CD4-positive, alpha-beta memory T cell (primary cell): Measurements from ENCODE around the gene RBM39. TPM values are rescaled to one million over a fixed set of nuclear protein-coding genes. Genes with fewer than 3 reads are reported as not detected.
A peak's percentile ranks its signal among the peaks of the same experiment; 100 is the strongest.

Experiments used
- CTCF ChIA-PET: fragments of 350-600 bp; sonication (Branson Sonifier 250); formaldehyde crosslinking; loops from one replicate; lab custom pipeline; 2021; ENCODE audit warnings: inconsistent platforms; ENCODE audit not compliant: partially characterized antibody; lab: Charles Lee
- POLR2A ChIA-PET: fragments of 350-600 bp; sonication (Branson Sonifier 250); formaldehyde crosslinking; loops from one replicate; lab custom pipeline; 2021; ENCODE audit not compliant: partially characterized antibody; lab: Charles Lee
- DNase-seq, 5 donors: peaks; one replicate each; pipeline versions ENCODE4 v3.0.0 to v3.0.0-alpha.2; 2020 to 2022; ENCODE audit warnings: mixed read lengths in 1 of 5
- H3K27ac ChIP-seq: one replicate; pipeline ENCODE4 v1.7.0; 2013; ENCODE audit warnings: low read depth, low read length
- H3K27me3 ChIP-seq: 2 replicates; pipeline ENCODE4 v1.7.0; 2013; ENCODE audit warnings: mild to moderate bottlenecking, low read length, moderate library complexity; ENCODE audit not compliant: insufficient read depth
- H3K36me3 ChIP-seq: 2 replicates; pipeline ENCODE4 v1.7.0; 2013; ENCODE audit warnings: mild to moderate bottlenecking, low read length, moderate library complexity; ENCODE audit not compliant: insufficient read depth
- H3K4me1 ChIP-seq: 2 replicates; pipeline ENCODE4 v1.7.0; 2013; ENCODE audit warnings: mild to moderate bottlenecking, low read length, moderate library complexity; ENCODE audit not compliant: insufficient read depth
- H3K4me3 ChIP-seq, 2 donors: one replicate each; pipeline ENCODE4 v1.7.0; 2013; ENCODE audit warnings: low read length in 2 of 2, mild to moderate bottlenecking in 1 of 2
- H3K9me3 ChIP-seq, 2 donors: one replicate each; pipeline ENCODE4 v1.7.0; 2013; ENCODE audit warnings: low read length in 2 of 2, control low read depth in 1 of 2; ENCODE audit not compliant: control insufficient read depth in 1 of 2
- H3K27ac Mint-ChIP-seq, 7 donors: one replicate each; pipeline ENCODE4 v1.8.0; 2020 to 2021; ENCODE audit warnings: mixed read lengths in 7 of 7, mild to moderate bottlenecking in 6 of 7, inconsistent platforms in 3 of 7, moderate library complexity in 3 of 7
- H3K27me3 Mint-ChIP-seq, 2 donors: one replicate each; pipeline ENCODE4 v1.8.0; 2020 to 2021; ENCODE audit warnings: mixed read lengths in 2 of 2
- H3K36me3 Mint-ChIP-seq, 2 donors: one replicate each; pipeline ENCODE4 v1.8.0; 2020 to 2021; ENCODE audit warnings: mixed read lengths in 2 of 2, inconsistent platforms in 1 of 2, mild to moderate bottlenecking in 1 of 2
- H3K4me1 Mint-ChIP-seq, 4 donors: one replicate each; pipeline ENCODE4 v1.8.0; 2020 to 2021; ENCODE audit warnings: mixed read lengths in 4 of 4, mild to moderate bottlenecking in 1 of 4
- H3K4me3 Mint-ChIP-seq, 8 donors: one replicate each; pipeline ENCODE4 v1.8.0; 2020 to 2021; ENCODE audit warnings: mixed read lengths in 8 of 8, mild to moderate bottlenecking in 7 of 8, moderate library complexity in 6 of 8, inconsistent platforms in 3 of 8
- H3K9me3 Mint-ChIP-seq, 8 donors: one replicate each; pipeline ENCODE4 v1.8.0; 2020 to 2021; ENCODE audit warnings: mixed read lengths in 8 of 8, mild to moderate bottlenecking in 5 of 8, inconsistent platforms in 3 of 8, moderate library complexity in 1 of 8
- intact Hi-C: fragments of 100-400 bp; cut with micrococcal nuclease; formaldehyde crosslinking; loops from one replicate; pipeline ENCODE4 v1.15.1; 2023
- polyA plus RNA-seq, 2 donors: library from polyadenylated mRNA; unstranded; fragments of 300-500 nt; fragmentation: Illumina TruSeq; gene quantifications; one replicate each; pipeline ENCODE4 v1.2.3, GENCODE V29; 2021
- total RNA-seq, 2 experiments: library from RNA; stranded (reverse); gene quantifications; one replicate each; pipeline ENCODE4 v1.2.3, GENCODE V29; 2021

Gene RBM39
- total and polyA plus RNA-seq, 4 experiments from 2014 or later, result 76.7 to 665 (median 392) TPM

- no peaks in the 10 kb centered on the region for H3K9me3 ChIP-seq
- Mint-ChIP-seq H3K27me3 (peaks cover 0 to 3% of the 10 kb centered on the region in 2 donors), H3K36me3 (peaks cover 31 to 45% of the 10 kb centered on the region in 2 donors), H3K27ac (peak overlapping the region; percentile 98 to 100 (median 100)), H3K9me3 (peaks cover 0 to 6% (median 0%) of the 10 kb centered on the region in 8 donors), H3K4me1 (peaks cover 29 to 58% (median 40%) of the 10 kb centered on the region in 4 donors), H3K4me3 (peak overlapping the region; percentile 98 to 100 (median 99))
- peak overlapping the region; percentile 52 to 78 for H3K4me3 ChIP-seq
- ChIA-PET CTCF (interaction anchor here (0.8 to 4.9 kb wide), 12 partner anchors 13 to 280 kb away, joined by 3 to 63 read pairs (median 4); partner anchors contain the start of genes PHF20, SCAND1 and SPAG4), POLR2A (interaction anchor here (0.6 to 12.3 kb wide), 53 partner anchors 9 to 1750 kb away, joined by 3 to 1007 read pairs (median 8); partner anchors contain the start of genes CEP250, CPNE1, DYNLRB1 and ERGIC3)
- H3K4me1 ChIP-seq, result peaks cover 50% of the 10 kb centered on the region
- peak overlapping the region; percentile 100 for H3K27ac ChIP-seq
- DNase-seq, result peak in 3 of 5 donors; percentile 43 to 49 (median 45)
- peaks cover 24% of the 10 kb centered on the region for H3K36me3 ChIP-seq
- no peaks in the 10 kb centered on the region for H3K27me3 ChIP-seq
- intact Hi-C loops, result loop anchor here (1.0 to 5.0 kb wide), 7 partner anchors 28 to 252 kb away; partner anchors contain the start of genes CPNE1, ERGIC3, RBM12 and SCAND1
Measured at GRCh38 chr20:35742741-35743523, 872 bp upstream of the RBM39 start.

DNA sequence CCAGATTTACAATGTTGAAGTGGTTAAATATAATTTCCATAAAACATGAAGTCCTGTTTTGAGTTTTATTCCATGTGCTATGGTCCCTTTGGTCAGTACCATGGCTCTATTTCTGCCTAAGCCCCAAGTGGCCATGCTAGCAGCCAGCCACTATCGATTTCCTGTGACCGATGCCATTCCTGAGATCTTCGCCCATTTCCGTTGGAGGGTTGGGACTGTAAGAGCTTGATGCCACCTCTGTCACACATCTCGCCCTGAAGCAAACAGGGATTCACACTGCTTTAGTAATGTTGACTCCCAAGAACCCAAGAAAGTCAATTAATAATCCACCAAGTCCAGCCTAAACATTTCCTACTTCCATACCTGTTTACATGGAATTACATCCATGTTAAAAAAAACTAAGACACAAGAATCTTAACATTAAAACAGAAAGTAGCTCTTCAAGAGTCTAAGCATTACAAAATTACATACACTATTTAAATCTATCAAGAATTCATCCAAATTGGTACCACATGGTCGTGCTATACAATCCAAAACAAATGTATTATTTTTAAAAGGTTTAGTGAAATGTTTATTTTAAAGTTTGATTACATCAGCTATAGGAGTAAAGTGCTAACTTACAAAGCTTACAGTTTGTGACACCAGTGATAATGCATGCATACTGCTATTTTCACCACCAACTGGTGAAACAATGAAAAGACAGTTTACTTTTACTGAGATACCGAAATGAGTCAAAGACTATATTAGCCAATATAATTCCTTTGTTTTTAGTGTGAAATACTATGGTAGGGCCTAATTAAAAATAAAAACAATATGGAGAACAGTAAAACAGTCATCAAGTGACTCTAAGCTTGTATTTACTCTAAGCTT, 2.5 kb downstream of the RBM39 start:
- intact Hi-C loops, result loop anchor here (2.0 to 5.0 kb wide), 3 partner anchors 139 to 197 kb away; partner anchors contain the start of gene ERGIC3
- peak overlapping the region; percentile 71 to 100 (median 98) for H3K27ac Mint-ChIP-seq
- Histone ChIP-seq H3K27ac (peak overlapping the region; percentile 100), H3K4me1 (peaks cover 80% of the 10 kb centered on the region), H3K36me3 (peaks cover 49% of the 10 kb centered on the region), H3K4me3 (peak overlapping the region; percentile 62 to 99), H3K9me3 (no peaks in the 10 kb centered on the region), H3K27me3 (no peaks in the 10 kb centered on the region)
- H3K27me3 Mint-ChIP-seq, result peaks cover 0 to 3% of the 10 kb centered on the region in 2 donors
- ChIA-PET CTCF (interaction anchor here (0.7 to 2.0 kb wide), 17 partner anchors 10 to 275 kb away, joined by 3 to 9 read pairs (median 4); partner anchors contain the start of gene PHF20), POLR2A (interaction anchor here (1.2 to 12.3 kb wide), 8 partner anchors 8 to 145 kb away, joined by 3 to 1007 read pairs (median 6); partner anchors contain the start of genes NFS1, PHF20, ROMO1 and SPAG4)
- peaks cover 39 to 77% (median 54%) of the 10 kb centered on the region in 4 donors for H3K4me1 Mint-ChIP-seq
- peak overlapping the region; percentile 90 to 100 (median 99) for H3K4me3 Mint-ChIP-seq
- H3K9me3 Mint-ChIP-seq, result peaks cover 0 to 6% (median 0%) of the 10 kb centered on the region in 8 donors
- peaks cover 47 to 67% of the 10 kb centered on the region in 2 donors for H3K36me3 Mint-ChIP-seq
- peak in 3 of 5 donors; percentile 29 to 46 (median 37) for DNase-seq

DNA sequence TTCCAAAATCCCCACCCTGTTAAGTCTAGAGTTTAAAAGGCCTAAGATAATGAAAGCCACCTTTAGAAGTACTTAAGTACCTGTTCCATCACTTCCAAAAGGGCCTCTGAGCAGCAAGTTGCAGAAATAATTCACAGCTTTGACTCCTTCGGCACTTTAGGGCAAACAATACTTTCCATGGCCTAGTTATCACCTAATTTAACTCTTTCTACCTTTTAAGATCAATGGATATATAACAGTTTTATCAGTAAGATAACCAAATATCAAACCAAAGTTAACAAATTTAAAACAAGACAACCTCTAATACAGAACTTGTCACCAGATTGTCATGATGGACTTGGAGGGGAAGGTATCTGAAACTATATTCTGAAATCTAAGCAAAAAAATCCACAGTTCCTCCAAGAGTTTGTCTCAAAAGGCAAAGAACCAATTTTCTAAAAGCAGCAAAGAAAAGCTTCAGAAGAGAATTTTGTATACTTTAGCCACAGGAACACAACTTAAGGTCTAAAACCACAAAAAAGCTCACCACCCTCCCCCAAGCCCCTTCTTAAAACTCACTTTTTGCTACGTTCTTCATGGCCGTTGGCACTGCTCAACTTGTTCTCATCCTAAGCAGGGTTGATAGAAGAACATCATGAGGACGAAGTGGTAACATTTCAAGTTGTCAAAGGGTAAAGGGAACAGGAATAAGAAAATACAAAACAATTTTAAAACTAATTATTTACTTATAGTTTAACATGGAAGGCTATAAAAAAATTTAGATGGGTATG, 3.5 kb downstream of the RBM39 start:
- intact Hi-C loops, result loop anchor here (2.0 kb wide), 1 partner anchor 138 kb away; no protein-coding TSS in a partner anchor
- Mint-ChIP-seq H3K27ac (peak overlapping the region; percentile 36 to 90 (median 70)), H3K9me3 (peaks cover 0 to 6% (median 0%) of the 10 kb centered on the region in 8 donors), H3K4me1 (peaks cover 42 to 77% (median 56%) of the 10 kb centered on the region in 4 donors), H3K27me3 (peaks cover 0 to 3% of the 10 kb centered on the region in 2 donors), H3K4me3 (peak overlapping the region; percentile 55 to 79 (median 73)), H3K36me3 (peaks cover 55 to 76% of the 10 kb centered on the region in 2 donors)
- ChIA-PET POLR2A (interaction anchor here (1.2 to 12.3 kb wide), 4 partner anchors 7 to 123 kb away, joined by 5 to 1007 read pairs (median 54); partner anchors contain the start of genes PHF20 and SPAG4), CTCF (interaction anchor here (1.0 to 2.0 kb wide), 8 partner anchors 10 to 274 kb away, joined by 3 to 9 read pairs (median 4); no protein-coding TSS in a partner anchor)
- Histone ChIP-seq H3K4me1 (peaks cover 80% of the 10 kb centered on the region), H3K27me3 (no peaks in the 10 kb centered on the region), H3K27ac (peak overlapping the region; percentile 34), H3K36me3 (peaks cover 57% of the 10 kb centered on the region), H3K4me3 (peak overlapping the region in 1 of 2 donors; percentile 10), H3K9me3 (no peaks in the 10 kb centered on the region)
- DNase-seq, result peak in 1 of 5 donors; percentile 11

- H3K27ac ChIP-seq, result no peak overlapping the region
Measured at GRCh38 chr20:35737865-35738333, 4.2 kb downstream of the RBM39 start.

GRCh38 chr20:35735826-35736470, 6.1 kb downstream of the RBM39 start:
- intact Hi-C loops, result no loop called here
- Histone ChIP-seq H3K4me1 (peaks cover 98% of the 10 kb centered on the region), H3K27ac (no peak overlapping the region), H3K4me3 (no peak overlapping the region), H3K27me3 (no peaks in the 10 kb centered on the region), H3K9me3 (no peaks in the 10 kb centered on the region), H3K36me3 (peaks cover 82% of the 10 kb centered on the region)
- Mint-ChIP-seq H3K4me3 (peak overlapping the region; percentile 32 to 82 (median 64)), H3K36me3 (peaks cover 74 to 80% of the 10 kb centered on the region in 2 donors), H3K27me3 (no peaks in the 10 kb centered on the region), H3K9me3 (no peaks in the 10 kb centered on the region), H3K27ac (peak overlapping the region in 5 of 7 donors; percentile 43 to 88 (median 73)), H3K4me1 (peaks cover 48 to 81% (median 62%) of the 10 kb centered on the region in 4 donors)
- POLR2A ChIA-PET, result interaction anchor here (0.7 to 12.3 kb wide), 3 partner anchors 6 to 43 kb away, joined by 3 to 1007 read pairs (median 102); partner anchors contain the start of genes PHF20 and RBM39
- CTCF ChIA-PET, result interaction anchor here (1.0 kb wide), 1 partner anchor 117 kb away, joined by 3 read pairs; no protein-coding TSS in a partner anchor
- peak in 1 of 5 donors; percentile 10 for DNase-seq

More at GRCh38 chr20:35737865-35738333, 4.2 kb downstream of the RBM39 start:
- DNase-seq, result peak in 1 of 5 donors; percentile 1
- H3K27me3 ChIP-seq, result no peaks in the 10 kb centered on the region
- Mint-ChIP-seq H3K36me3 (peaks cover 62 to 81% of the 10 kb centered on the region in 2 donors), H3K27ac (peak overlapping the region; percentile 36 to 90 (median 70)), H3K9me3 (peaks cover 0 to 6% (median 0%) of the 10 kb centered on the region in 8 donors), H3K4me3 (peak overlapping the region in 7 of 8 donors; percentile 55 to 78 (median 72)), H3K27me3 (peaks cover 0 to 3% of the 10 kb centered on the region in 2 donors), H3K4me1 (peaks cover 40 to 77% (median 55%) of the 10 kb centered on the region in 4 donors)
- peaks cover 64% of the 10 kb centered on the region for H3K36me3 ChIP-seq
- H3K4me3 ChIP-seq, result no peak overlapping the region
- ChIA-PET CTCF (no interaction called here), POLR2A (interaction anchor here (1.5 to 12.3 kb wide), 2 partner anchors 32 to 38 kb away, joined by 3 to 1007 read pairs; partner anchors contain the start of genes NFS1, PHF20 and ROMO1)
- peaks cover 80% of the 10 kb centered on the region for H3K4me1 ChIP-seq
- intact Hi-C loops, result loop anchor here (2.0 kb wide), 1 partner anchor 137 kb away; no protein-coding TSS in a partner anchor
- no peaks in the 10 kb centered on the region for H3K9me3 ChIP-seq
